Measurements from ENCODE around the gene TNS3. TPM values are rescaled to one million over a fixed set of nuclear protein-coding genes. Genes with fewer than 3 reads are reported as not detected.
A peak's percentile ranks its signal among the peaks of the same experiment; 100 is the strongest.

TNS3 gene
- total and polyA plus RNA-seq, 2 donors (not counting 3 experiments of a cell fraction or from before 2014, with no cell fraction given), result 10.4 to 45.1 TPM

GRCh38 chr7:47473499-47474210, 108.3 kb downstream of the TNS3 start:
- CTCF ChIA-PET, result interaction anchor here (0.9 to 1.0 kb wide), 2 partner anchors 38 to 346 kb away, joined by 3 to 5 read pairs; no protein-coding TSS in a partner anchor
- intact Hi-C loops (cut with micrococcal nuclease), result no loop called here
- peak; percentile 76 for FAIRE-seq

More at GRCh38 chr7:47473499-47474210, 108.3 kb downstream of the TNS3 start:
- Histone ChIP-seq H4K20me1 (replicated peaks; ENCODE audit: control insufficient read depth, extremely low read depth, insufficient read depth, low read length) (no peaks in the 10 kb centered on the region), H3K9me3 (replicated peaks; ENCODE audit: control insufficient read depth, insufficient read depth, low read length) (no peaks in the 10 kb centered on the region), H3K27me3 (ENCODE audit: control insufficient read depth in 2 of 2, insufficient read depth in 2 of 2, low read length in 2 of 2) (no peaks in the 10 kb centered on the region), H3K4me3 (replicated peaks in 1 of 3; ENCODE audit: insufficient read depth in 1 of 3, low read depth in 1 of 3, low read length in 3 of 3) (no peak overlapping the region), H3K36me3 (ENCODE audit: control insufficient read depth in 2 of 2, extremely low read depth in 1 of 2, insufficient read depth in 2 of 2, low read length in 2 of 2) (no peaks in the 10 kb centered on the region), H3K9me1 (replicated peaks; ENCODE audit: control insufficient read depth, extremely low read depth, insufficient read depth, low read length) (no peaks in the 10 kb centered on the region), H3K9ac (replicated peaks; ENCODE audit: extremely low read depth, insufficient read depth, low read length) (no peak overlapping the region), H3K4me1 (ENCODE audit: control insufficient read depth, extremely low read depth, insufficient read depth, low read length) (peaks cover 12% of the 10 kb centered on the region), H2AFZ (ENCODE audit: low read depth, low read length) (no peak overlapping the region), H3K4me2 (ENCODE audit: insufficient read depth, low read length) (no peak overlapping the region), H3K79me2 (ENCODE audit: control insufficient read depth, insufficient read depth, low read length) (no peaks in the 10 kb centered on the region), H3K27ac (ENCODE audit: insufficient read depth, low read depth, low read length) (no peak overlapping the region)
- POLR2A ChIA-PET, result no interaction called here
- dilution Hi-C loops (cut with MboI; ENCODE audit: extremely low pct_ligation_motif_present, low sequenced_read_pairs), result no loop called here
- no TSS peak for BruUV-seq (replicated peaks)
- DNase-seq (ENCODE audit: low read depth, low spot score), result no peak
- TF ChIP-seq GATA2 (IDR thresholded peaks at IDR 0.05; ENCODE audit: insufficient read depth, insufficient read length, low read depth, low read length) (no peak), MAX (IDR thresholded peaks at IDR 0.05; ENCODE audit: insufficient read depth, insufficient read length) (no peak), POLR2AphosphoS5 (IDR thresholded peaks at IDR 0.05; ENCODE audit: insufficient read depth, low read depth, low read length) (no peak), FOS (IDR thresholded peaks at IDR 0.05; ENCODE audit: borderline replicate concordance, insufficient read depth, low read length) (no peak), POLR2A (IDR thresholded peaks at IDR 0.05; ENCODE audit: low read depth, low read length) (no peak), MYC (IDR thresholded peaks at IDR 0.05; ENCODE audit: low read depth, low read length) (no peak), CTCF (IDR thresholded peaks at IDR 0.05; ENCODE audit: extremely low read depth in 1 of 2, insufficient read depth in 1 of 2, low read depth in 1 of 2, low read length in 2 of 2) (no peak), EZH2 (IDR thresholded peaks at IDR 0.05; ENCODE audit: borderline replicate concordance, low read depth, low read length, severe bottlenecking) (no peak), JUN (IDR thresholded peaks at IDR 0.05; ENCODE audit: borderline replicate concordance, insufficient read depth, insufficient read length, low read depth) (no peak)

All from endothelial cell of umbilical vein (primary cell).